SU-DHL-6 (cell line): Measurements from ENCODE around the gene TCEAL8.

Experiments
- EZH2phosphoT487 ChIP-seq: fragments of 200-600 bp; sonication (generic), shearing (Covaris generic); conservative IDR thresholded peaks from 2 replicates; pipeline ENCODE4 v1.6.1; 2018; ENCODE audit warnings: mild to moderate bottlenecking, antibody characterized with exemption, low read length, moderate library complexity, mixed read lengths
- TF ChIP-seq, protein P1 (sequence below): fragments of 200-600 bp; sonication (generic); IDR thresholded peaks from one replicate; pipeline ENCODE4 v1.5.1; 2017; ENCODE audit warnings: antibody characterized with exemption, mild to moderate bottlenecking, low read length, moderate library complexity; ENCODE audit not compliant: insufficient read depth, poor library complexity, severe bottlenecking

DNA sequence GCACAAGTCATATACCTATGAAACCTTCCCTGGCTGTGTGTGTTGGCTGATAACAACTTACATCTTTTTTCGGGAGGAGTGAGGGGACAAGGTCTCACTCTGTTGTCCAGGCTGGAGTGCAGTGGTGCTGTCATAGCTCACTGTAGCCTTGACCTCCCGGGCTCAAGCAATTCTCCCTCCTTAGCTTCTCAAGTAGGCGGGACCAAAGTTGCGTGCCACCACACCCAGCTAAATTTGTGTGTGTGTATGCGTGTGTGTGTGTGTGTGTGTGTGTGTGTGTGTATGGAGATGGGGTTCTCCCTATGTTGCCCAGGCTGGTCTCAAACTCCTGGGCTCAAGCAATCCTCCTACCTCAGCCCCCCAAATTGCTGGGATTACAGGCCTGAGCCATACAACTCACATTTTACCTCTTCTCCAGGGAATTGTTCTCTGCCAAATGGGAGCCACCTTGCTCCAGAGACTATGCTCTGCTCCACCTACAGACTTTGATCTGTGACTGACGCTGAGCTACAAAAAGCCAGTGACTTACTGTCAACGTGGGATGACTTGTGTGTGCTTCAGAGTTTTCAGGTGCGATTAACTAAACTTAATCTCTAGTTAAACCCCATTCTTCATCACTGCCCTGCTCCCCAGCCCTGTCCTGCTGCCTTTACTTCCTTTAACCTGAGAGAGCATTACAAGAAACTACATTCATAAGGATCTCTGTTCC lies 42.1 kb downstream of the TCEAL8 start:
- TF ChIP-seq, protein P1, sequence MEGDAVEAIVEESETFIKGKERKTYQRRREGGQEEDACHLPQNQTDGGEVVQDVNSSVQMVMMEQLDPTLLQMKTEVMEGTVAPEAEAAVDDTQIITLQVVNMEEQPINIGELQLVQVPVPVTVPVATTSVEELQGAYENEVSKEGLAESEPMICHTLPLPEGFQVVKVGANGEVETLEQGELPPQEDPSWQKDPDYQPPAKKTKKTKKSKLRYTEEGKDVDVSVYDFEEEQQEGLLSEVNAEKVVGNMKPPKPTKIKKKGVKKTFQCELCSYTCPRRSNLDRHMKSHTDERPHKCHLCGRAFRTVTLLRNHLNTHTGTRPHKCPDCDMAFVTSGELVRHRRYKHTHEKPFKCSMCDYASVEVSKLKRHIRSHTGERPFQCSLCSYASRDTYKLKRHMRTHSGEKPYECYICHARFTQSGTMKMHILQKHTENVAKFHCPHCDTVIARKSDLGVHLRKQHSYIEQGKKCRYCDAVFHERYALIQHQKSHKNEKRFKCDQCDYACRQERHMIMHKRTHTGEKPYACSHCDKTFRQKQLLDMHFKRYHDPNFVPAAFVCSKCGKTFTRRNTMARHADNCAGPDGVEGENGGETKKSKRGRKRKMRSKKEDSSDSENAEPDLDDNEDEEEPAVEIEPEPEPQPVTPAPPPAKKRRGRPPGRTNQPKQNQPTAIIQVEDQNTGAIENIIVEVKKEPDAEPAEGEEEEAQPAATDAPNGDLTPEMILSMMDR: no peak
- no peak for TF ChIP-seq EZH2phosphoT487
